HG02981 (cell line): ENCODE data around the gene PCDHA12.
"Not testable (repeated sequence)": the region's sequence is repeated elsewhere in the genome, so short reads cannot be mapped to it uniquely, and the experiment has no call there.

Experiments
- ATAC-seq: cut with Tn5 transposase; IDR thresholded peaks from one replicate; pipeline ENCODE4 v1.9.1; 2021; ENCODE audit warnings: mild to moderate bottlenecking, moderate library complexity; ENCODE audit not compliant: unreplicated experiment

The PCDHA12 gene, protein sequence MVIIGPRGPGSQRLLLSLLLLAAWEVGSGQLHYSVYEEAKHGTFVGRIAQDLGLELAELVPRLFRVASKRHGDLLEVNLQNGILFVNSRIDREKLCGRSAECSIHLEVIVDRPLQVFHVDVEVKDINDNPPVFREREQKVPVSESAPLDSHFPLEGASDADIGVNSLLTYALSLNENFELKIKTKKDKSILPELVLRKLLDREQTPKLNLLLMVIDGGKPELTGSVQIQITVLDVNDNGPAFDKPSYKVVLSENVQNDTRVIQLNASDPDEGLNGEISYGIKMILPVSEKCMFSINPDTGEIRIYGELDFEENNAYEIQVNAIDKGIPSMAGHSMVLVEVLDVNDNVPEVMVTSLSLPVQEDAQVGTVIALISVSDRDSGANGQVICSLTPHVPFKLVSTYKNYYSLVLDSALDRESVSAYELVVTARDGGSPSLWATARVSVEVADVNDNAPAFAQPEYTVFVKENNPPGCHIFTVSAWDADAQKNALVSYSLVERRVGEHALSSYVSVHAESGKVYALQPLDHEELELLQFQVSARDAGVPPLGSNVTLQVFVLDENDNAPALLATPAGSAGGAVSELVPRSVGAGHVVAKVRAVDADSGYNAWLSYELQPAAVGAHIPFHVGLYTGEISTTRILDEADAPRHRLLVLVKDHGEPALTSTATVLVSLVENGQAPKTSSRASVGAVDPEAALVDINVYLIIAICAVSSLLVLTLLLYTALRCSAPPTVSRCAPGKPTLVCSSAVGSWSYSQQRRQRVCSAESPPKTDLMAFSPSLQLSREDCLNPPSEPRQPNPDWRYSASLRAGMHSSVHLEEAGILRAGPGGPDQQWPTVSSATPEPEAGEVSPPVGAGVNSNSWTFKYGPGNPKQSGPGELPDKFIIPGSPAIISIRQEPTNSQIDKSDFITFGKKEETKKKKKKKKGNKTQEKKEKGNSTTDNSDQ

DNA sequence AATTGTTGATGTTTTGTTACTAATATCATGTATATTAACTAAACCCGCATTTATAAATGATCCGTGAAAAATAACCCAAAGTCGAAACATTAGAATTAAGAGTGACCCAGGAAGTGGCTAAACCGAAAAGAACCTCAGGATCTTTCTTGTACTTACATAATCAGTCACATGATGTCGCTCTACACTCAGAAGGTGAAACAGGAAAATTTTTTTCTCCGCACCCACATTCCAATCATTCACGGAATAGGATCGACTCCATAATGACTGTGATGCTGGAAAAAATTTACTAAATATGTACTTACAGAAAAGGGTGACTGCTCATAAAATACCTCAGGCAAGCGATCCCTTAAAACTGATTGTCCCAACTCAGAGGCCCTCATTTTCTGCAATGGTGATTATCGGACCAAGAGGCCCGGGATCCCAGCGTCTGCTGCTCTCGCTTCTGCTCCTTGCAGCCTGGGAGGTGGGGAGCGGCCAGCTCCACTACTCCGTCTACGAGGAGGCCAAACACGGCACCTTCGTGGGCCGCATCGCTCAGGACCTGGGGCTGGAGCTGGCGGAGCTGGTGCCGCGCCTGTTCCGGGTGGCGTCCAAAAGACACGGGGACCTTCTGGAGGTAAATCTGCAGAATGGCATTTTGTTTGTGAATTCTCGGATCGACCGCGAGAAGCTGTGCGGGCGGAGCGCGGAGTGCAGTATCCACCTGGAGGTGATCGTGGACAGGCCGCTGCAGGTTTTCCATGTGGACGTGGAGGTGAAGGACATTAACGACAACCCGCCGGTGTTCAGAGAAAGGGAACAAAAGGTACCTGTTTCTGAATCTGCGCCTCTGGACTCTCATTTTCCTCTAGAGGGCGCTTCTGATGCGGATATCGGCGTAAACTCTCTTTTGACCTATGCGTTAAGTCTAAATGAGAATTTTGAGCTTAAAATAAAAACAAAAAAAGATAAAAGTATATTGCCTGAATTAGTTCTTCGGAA, at the start of gene PCDHA12:
Gene PCDHA12 (plus strand): TSS at position 224 of the 981 bp plus-strand sequence. CDS start 165 bp downstream, at position 389.
- ATAC-seq: no peak

DNA sequence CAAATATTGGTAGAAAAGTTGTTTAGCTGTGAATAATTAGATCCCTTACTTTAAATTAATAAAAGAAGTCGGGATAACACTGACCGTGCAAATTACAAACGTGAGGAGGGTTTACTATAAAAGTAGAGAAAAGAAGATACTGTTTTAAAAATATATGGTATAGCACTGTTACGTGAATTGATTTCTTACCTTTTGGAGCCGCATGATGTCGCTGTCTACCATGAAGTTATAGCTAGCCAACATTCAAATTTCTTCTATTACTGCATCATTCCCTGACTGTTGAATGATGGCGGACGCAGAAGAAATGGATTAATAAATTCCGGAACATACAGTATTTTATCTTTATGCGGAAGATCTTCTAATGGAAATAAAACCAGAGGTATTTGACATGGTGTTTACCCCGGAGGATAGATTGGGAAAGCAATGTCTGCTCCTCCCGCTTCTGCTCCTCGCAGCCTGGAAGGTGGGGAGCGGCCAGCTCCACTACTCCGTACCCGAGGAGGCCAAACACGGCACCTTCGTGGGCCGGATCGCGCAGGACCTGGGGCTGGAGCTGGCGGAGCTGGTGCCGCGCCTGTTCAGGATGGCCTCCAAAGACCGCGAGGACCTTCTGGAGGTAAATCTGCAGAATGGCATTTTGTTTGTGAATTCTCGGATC, 47.3 kb upstream of the PCDHA12 start, which contains the start of gene PCDHA6:
Gene PCDHA6 (plus strand): TSS at position 257 of the 658 bp plus-strand sequence. CDS start 132 bp downstream, at position 389.
- no peak for ATAC-seq

DNA sequence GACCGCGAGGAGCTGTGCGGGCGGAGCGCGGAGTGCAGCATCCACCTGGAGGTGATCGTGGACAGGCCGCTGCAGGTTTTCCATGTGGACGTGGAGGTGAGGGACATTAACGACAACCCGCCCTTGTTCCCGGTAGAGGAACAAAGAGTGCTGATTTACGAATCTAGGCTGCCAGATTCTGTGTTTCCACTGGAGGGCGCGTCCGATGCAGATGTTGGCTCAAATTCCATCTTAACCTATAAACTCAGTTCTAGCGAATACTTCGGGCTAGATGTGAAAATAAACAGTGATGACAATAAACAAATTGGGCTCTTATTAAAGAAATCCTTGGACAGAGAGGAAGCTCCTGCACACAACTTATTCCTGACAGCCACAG, 46.8 kb upstream of the PCDHA12 start:
- no peak for ATAC-seq

DNA sequence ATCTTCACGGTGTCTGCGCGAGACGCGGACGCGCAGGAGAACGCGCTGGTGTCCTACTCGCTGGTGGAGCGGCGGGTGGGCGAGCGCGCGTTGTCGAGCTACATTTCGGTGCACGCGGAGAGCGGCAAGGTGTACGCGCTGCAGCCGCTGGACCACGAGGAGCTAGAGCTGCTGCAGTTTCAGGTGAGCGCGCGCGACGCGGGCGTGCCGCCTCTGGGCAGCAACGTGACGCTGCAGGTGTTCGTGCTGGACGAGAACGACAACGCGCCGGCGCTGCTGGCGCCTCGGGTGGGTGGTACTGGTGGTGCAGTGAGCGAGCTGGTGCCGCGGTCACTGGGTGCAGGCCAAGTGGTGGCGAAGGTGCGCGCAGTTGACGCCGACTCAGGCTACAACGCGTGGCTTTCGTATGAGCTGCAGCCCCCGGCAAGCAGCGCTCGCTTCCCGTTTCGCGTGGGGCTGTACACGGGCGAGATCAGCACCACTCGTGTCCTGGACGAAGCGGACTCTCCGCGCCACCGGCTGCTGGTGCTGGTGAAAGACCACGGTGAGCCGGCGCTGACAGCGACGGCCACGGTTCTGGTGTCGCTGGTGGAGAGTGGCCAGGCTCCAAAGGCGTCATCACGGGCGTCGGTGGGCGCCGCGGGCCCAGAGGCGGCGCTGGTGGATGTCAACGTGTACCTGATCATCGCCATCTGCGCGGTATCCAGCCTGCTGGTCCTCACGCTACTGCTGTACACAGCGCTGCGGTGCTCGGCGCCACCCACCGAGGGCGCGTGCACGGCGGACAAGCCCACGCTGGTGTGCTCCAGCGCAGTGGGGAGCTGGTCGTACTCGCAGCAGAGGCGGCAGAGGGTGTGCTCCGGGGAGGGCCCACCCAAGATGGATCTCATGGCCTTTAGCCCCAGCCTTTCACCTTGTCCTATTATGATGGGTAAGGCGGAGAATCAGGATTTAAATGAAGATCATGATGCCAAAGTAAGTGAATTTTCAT, 45.3 kb upstream of the PCDHA12 start:
- not testable (repeated sequence) for ATAC-seq

DNA sequence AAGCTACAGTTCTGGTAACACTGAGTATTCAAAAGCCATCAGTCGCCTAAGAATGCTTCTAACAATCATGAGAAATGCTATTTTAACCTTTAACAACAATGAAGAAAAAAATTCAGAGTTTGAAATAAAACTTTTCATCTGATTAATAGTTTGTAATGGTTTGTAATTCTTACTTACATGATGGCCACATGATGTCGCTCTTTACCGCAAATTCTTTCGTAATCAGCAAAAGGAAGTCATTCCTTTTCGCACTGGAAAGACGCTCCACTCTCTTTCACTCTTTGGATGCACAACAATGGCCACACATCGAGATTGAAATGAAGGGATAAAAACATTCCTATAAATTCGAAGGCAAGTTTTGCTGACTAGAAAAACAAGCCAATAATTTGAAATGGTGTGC, 41.1 kb upstream of the PCDHA12 start, which contains the start of gene PCDHA7:
Gene PCDHA7 (plus strand): TSS at position 277 of the 400 bp plus-strand sequence. CDS start 115 bp downstream, at position 392.
- no peak for ATAC-seq

DNA sequence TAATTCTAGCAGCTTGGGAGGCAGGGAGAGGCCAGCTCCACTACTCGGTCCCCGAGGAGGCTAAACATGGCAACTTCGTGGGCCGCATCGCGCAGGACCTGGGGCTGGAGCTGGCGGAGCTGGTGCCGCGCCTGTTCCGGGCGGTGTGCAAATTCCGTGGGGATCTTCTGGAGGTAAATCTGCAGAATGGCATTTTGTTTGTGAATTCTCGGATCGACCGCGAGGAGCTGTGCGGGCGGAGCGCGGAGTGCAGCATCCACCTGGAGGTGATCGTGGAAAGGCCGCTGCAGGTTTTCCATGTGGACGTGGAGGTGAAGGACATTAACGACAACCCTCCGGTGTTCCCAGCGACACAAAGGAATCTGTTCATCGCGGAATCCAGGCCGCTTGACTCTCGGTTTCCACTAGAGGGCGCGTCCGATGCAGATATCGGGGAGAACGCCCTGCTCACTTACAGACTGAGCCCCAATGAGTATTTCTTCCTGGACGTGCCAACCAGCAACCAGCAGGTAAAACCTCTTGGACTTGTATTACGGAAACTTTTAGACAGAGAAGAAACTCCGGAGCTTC, 40.6 kb upstream of the PCDHA12 start:
- ATAC-seq: not testable (repeated sequence)

DNA sequence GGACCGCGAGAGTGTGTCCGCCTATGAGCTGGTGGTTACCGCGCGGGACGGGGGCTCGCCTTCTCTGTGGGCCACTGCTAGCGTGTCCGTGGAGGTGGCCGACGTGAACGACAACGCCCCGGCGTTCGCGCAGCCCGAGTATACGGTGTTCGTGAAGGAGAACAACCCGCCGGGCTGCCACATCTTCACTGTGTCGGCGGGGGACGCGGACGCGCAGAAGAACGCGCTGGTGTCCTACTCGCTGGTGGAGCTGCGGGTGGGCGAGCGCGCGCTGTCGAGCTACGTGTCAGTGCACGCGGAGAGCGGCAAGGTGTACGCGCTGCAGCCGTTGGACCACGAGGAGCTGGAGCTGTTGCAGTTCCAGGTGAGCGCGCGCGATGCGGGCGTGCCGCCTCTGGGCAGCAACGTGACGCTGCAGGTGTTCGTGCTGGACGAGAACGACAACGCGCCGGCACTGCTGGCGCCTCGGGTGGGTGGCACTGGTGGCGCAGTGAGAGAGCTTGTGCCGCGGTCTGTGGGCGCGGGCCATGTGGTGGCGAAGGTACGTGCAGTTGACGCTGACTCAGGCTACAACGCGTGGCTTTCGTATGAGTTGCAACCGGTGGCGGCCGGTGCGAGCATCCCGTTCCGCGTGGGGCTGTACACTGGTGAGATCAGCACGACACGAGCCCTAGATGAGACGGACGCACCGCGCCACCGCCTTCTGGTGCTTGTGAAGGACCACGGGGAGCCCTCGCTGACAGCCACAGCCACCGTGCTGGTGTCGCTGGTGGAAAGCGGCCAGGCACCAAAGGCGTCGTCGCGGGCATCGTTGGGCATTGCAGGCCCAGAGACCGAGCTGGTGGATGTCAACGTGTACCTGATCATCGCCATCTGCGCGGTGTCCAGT, 39.2 kb upstream of the PCDHA12 start:
- no peak for ATAC-seq

DNA sequence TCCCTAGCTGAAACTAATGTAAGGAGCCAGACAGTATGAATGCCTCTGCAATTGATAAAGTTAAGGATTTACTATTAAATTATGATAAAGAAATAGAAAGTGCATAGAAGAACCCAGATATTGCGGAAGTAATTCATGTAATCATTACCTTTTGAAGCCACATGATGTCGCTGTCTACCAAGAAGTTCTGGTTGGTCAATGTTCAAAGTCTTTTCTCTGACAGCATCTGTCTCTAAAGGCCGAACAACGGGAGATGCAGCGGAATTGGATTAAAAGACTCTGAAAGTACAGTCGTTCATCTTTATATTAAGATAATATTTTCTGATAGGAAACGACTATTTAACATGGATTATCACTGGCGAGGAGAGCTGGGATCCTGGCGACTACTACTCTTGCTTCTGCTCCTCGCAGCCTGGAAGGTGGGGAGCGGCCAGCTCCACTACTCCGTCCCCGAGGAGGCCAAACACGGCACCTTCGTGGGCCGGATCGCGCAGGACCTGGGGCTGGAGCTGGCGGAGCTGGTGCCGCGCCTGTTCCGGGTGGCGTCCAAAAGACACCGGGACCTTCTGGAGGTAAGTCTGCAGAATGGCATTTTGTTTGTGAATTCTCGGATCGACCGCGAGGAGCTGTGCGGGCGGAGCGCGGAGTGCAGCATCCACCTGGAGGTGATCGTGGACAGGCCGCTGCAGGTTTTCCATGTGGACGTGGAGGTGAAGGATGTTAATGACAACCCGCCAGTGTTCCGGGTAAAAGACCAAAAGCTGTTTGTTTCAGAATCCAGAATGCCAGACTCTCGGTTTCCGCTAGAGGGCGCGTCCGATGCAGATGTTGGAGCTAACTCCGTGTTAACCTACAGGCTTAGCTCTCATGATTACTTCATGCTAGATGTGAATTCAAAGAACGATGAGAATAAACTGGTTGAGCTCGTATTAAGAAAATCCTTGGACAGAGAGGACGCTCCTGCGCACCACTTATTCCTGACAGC, 33.8 kb upstream of the PCDHA12 start, which contains the start of gene PCDHA8:
Gene PCDHA8 (plus strand): TSS at position 210 of the 985 bp plus-strand sequence. CDS start 135 bp downstream, at position 345.
- ATAC-seq: no peak

DNA sequence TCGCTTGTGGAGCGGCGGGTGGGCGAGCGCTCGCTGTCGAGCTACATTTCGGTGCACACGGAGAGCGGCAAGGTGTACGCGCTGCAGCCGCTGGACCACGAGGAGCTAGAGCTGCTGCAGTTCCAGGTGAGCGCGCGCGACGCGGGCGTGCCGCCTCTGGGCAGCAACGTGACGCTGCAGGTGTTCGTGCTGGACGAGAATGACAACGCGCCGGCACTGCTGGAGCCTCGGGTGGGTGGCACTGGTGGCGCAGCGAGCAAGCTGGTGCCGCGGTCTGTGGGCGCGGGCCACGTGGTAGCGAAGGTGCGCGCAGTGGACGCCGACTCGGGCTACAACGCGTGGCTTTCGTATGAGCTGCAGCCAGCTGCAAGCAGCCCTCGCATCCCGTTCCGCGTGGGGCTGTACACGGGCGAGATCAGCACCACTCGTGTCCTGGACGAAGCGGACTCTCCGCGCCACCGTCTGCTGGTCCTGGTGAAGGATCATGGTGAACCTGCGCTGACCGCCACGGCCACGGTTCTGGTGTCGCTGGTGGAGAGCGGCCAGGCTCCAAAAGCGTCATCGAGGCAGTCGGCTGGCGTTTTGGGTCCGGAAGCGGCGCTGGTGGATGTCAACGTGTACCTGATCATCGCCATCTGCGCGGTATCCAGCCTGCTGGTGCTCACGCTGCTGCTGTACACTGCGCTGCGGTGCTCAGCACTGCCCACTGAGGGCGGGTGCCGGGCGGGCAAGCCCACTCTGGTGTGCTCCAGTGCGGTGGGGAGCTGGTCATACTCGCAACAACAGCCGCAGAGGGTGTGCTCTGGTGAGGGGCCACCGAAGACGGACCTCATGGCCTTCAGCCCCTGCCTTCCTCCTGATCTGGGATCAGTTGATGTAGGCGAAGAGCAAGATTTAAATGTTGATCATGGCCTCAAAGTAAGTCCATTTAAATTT, 32.0 kb upstream of the PCDHA12 start:
- ATAC-seq: no peak

DNA sequence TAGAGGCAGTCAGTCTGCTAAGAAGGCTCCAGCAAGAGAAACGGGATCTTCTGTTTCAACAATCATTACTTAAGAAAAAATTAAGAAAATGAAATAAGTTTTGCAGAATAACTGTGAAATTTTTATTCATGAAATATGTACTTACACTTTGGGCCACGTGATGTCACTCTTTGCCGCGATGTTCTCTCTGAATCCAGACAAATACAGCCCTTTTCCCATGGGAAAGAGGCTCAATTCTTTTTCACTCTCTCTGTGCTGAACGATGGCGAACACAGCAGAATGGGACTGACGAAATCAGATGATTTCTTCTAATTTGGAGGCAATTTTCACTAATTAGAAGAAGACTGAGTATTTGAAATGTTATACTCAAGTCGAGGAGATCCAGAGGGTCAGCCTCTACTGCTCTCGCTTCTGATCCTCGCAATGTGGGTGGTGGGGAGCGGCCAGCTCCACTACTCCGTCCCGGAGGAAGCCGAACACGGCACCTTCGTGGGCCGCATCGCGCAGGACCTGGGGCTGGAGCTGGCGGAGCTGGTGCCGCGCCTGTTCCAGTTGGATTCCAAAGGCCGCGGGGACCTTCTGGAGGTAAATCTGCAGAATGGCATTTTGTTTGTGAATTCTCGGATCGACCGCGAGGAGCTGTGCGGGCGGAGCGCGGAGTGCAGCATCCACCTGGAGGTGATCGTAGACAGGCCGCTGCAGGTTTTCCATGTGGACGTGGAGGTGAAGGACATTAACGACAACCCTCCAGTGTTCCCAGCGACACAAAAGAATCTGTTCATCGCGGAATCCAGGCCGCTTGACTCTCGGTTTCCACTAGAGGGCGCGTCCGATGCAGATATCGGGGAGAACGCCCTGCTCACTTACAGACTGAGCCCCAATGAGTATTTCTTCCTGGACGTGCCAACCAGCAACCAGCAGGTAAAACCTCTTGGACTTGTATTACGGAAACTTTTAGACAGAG, 26.7 kb upstream of the PCDHA12 start, which contains the start of gene PCDHA9:
Gene PCDHA9 (plus strand): TSS at position 244 of the 964 bp plus-strand sequence. CDS start 114 bp downstream, at position 358.
- not testable (repeated sequence) for ATAC-seq

DNA sequence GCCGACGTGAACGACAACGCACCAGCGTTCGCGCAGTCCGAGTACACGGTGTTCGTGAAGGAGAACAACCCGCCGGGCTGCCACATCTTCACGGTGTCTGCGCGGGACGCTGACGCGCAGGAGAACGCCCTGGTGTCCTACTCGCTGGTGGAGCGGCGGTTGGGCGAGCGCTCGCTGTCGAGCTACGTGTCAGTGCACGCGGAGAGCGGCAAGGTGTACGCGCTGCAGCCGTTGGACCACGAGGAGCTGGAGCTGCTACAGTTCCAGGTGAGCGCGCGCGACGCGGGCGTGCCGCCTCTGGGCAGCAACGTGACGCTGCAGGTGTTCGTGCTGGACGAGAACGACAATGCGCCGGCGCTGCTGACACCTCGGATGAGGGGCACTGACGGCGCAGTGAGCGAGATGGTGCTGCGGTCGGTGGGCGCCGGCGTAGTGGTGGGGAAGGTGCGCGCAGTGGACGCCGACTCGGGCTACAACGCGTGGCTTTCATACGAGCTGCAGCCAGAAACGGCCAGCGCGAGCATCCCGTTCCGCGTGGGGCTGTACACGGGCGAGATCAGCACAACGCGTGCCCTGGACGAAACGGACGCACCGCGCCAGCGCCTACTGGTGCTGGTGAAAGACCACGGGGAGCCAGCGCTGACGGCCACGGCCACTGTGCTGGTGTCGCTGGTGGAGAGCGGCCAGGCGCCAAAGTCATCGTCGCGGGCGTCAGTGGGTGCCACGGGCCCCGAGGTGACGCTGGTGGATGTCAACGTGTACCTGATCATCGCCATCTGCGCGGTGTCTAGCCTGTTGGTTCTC, 25.1 kb upstream of the PCDHA12 start:
- ATAC-seq: not testable (repeated sequence)
